Mesothelial cell of epicardium (in vitro differentiated cells): ENCODE results near the gene TRPC6. TPM values are rescaled to one million over a fixed set of nuclear protein-coding genes. Genes with fewer than 3 reads are reported as not detected.

Experiments
- DNase-seq, 2 experiments: peaks; one replicate each; pipeline ENCODE4 v3.0.0; 2021; ENCODE audit warnings: low spot score in 2 of 2; ENCODE audit not compliant: unreplicated experiment in 2 of 2
- H3K27ac Mint-ChIP-seq: 2 replicates; pipeline ENCODE4 v1.8.0; 2021; ENCODE audit warnings: mixed read lengths
- H3K27me3 Mint-ChIP-seq: 2 replicates; pipeline ENCODE4 v1.8.0; 2021; ENCODE audit warnings: low read depth, mixed read lengths
- H3K36me3 Mint-ChIP-seq: 2 replicates; pipeline ENCODE4 v1.8.0; 2021; ENCODE audit warnings: mixed read lengths
- H3K4me1 Mint-ChIP-seq: 2 replicates; pipeline ENCODE4 v1.8.0; 2021; ENCODE audit warnings: mixed read lengths
- H3K4me3 Mint-ChIP-seq: 2 replicates; pipeline ENCODE4 v1.8.0; 2021; ENCODE audit warnings: mild to moderate bottlenecking, moderate library complexity, mixed read lengths
- H3K9me3 Mint-ChIP-seq: 2 replicates; pipeline ENCODE4 v1.8.0; 2021; ENCODE audit warnings: mixed read lengths
- total RNA-seq: library from RNA; stranded (reverse); gene quantifications from 3 replicates; pipeline ENCODE4 v1.2.1, GENCODE V29; 2021
- TF ChIP-seq, protein P1 (sequence below): fragments of 200-600 bp; sonication (generic); IDR thresholded peaks from one replicate; pipeline ENCODE4 v1.5.0; 2021; ENCODE audit warnings: antibody characterized with exemption; ENCODE audit not compliant: unreplicated experiment

Gene TRPC6
- total RNA-seq, 1 donor from 2014 or later: 0.42 TPM

DNA sequence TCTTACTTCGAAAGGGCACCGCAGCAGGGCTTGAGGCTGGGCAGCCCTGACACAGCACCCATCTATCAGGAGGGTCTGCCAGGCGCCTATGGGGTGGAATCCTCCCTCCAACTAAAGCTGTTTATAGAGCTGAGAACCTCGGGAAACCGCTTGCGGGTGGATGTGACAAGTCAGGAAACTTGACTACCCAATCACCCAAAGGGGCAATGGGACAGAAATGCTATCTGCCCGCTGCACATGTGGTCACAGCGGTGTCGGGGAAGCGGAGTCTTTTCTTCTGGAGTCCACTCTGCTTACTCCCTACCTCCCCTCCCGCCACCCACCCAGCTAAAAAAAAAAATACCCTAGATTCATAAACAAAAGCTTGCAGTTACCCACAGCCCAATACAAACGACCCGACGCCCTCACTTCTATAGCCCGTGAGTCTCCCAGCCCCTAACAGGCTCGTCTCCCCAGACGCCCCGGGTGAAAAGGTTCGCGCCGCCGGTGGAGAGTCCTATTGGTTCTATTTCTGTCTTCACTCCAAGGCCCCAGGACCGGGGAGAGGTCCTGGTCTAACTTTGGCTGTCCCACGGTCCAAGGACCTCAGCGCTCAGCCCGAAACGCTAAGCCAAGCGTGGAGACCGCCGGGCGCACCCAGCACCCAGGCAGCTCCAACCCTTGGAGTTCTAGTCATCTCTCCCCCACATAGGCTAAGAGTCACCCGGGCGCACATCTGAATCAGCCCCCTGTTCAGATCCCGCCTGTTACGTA, 1.4 kb downstream of the TRPC6 start:
- H3K4me1 Mint-ChIP-seq: peaks cover 19% of the 10 kb centered on the region
- H3K27me3 Mint-ChIP-seq: peaks cover 75% of the 10 kb centered on the region
- H3K27ac Mint-ChIP-seq: no peak overlapping the region
- DNase-seq: peak in 1 of 2 experiments; percentile 39
- H3K9me3 Mint-ChIP-seq: peaks cover 12% of the 10 kb centered on the region
- TF ChIP-seq, protein P1, sequence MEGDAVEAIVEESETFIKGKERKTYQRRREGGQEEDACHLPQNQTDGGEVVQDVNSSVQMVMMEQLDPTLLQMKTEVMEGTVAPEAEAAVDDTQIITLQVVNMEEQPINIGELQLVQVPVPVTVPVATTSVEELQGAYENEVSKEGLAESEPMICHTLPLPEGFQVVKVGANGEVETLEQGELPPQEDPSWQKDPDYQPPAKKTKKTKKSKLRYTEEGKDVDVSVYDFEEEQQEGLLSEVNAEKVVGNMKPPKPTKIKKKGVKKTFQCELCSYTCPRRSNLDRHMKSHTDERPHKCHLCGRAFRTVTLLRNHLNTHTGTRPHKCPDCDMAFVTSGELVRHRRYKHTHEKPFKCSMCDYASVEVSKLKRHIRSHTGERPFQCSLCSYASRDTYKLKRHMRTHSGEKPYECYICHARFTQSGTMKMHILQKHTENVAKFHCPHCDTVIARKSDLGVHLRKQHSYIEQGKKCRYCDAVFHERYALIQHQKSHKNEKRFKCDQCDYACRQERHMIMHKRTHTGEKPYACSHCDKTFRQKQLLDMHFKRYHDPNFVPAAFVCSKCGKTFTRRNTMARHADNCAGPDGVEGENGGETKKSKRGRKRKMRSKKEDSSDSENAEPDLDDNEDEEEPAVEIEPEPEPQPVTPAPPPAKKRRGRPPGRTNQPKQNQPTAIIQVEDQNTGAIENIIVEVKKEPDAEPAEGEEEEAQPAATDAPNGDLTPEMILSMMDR: no peak
- peak overlapping the region; percentile 73 for H3K4me3 Mint-ChIP-seq
- peaks cover 6% of the 10 kb centered on the region for H3K36me3 Mint-ChIP-seq

DNA sequence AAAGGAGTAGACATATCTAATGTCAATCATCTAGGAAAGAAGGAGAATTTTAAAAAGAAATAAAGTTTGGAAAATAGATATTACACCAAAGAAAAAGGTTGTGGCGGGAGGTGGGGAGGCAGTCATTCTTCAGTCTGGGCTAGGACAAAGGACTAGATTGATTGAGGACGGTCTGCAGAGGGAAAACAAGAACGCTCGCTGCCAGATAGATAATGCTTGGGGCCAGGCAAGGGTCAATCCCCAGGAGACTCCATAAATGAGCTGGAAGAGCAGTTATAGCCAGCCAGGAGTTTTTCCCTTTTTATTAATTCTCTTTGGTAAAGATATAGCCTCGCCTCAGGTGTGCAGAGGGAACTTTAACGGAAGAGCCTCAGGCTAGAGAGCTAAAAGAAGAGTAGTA, 6.3 kb downstream of the TRPC6 start:
- H3K36me3 Mint-ChIP-seq: peaks cover 6% of the 10 kb centered on the region
- H3K27me3 Mint-ChIP-seq: peaks cover 48% of the 10 kb centered on the region
- H3K27ac Mint-ChIP-seq: no peak overlapping the region
- DNase-seq: no peak
- peaks cover 12% of the 10 kb centered on the region for H3K9me3 Mint-ChIP-seq
- H3K4me1 Mint-ChIP-seq: peaks cover 2% of the 10 kb centered on the region
- no peak overlapping the region for H3K4me3 Mint-ChIP-seq
- TF ChIP-seq, protein P1: no peak

DNA sequence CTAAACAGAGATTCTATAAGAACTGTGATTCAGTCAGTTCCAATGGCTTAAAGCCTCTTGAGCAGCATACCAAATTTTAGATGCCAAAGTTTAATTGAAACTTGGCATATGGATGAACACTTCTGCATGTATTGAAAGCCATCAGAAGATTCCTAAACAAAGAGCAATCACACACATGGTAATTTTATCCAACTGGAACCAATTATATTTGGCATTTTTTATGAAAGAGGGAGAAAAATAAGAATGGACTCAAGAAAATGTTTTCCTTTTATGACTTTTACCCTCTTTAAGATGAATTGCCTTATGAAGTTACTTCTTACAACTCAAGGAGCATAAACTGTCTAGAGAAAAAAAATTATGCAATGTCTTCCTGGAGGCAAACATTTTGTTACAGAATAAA, 7.4 kb downstream of the TRPC6 start:
- TF ChIP-seq, protein P1: no peak
- H3K4me1 Mint-ChIP-seq: no peaks in the 10 kb centered on the region
- H3K27me3 Mint-ChIP-seq: peaks cover 38% of the 10 kb centered on the region
- peaks cover 6% of the 10 kb centered on the region for H3K36me3 Mint-ChIP-seq
- H3K4me3 Mint-ChIP-seq: no peak overlapping the region
- H3K9me3 Mint-ChIP-seq: peaks cover 16% of the 10 kb centered on the region
- DNase-seq: no peak
- H3K27ac Mint-ChIP-seq: no peak overlapping the region

DNA sequence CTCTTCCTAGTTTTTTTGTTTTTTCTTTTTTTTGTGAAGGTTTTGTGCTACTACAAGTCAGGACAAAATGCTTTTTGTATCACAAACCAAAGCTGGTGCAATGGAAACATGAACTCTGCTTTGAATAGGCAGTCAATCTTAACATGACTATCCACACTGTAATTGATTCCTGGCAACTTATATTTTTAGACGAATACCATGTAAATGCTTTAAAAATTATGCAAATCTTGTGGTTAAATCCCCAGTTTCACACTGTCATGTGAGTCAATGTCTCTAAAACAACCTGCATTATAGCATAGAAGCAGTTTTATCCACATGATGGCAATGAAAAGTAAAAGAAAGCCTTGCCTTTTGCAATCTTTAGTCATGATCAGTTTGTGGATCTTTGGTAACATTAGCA, 8.9 kb downstream of the TRPC6 start:
- Mint-ChIP-seq H3K36me3 (peaks cover 6% of the 10 kb centered on the region), H3K9me3 (peaks cover 24% of the 10 kb centered on the region), H3K4me3 (no peak overlapping the region), H3K4me1 (no peaks in the 10 kb centered on the region), H3K27ac (no peak overlapping the region), H3K27me3 (peaks cover 31% of the 10 kb centered on the region)
- TF ChIP-seq, protein P1: no peak
- no peak for DNase-seq

DNA sequence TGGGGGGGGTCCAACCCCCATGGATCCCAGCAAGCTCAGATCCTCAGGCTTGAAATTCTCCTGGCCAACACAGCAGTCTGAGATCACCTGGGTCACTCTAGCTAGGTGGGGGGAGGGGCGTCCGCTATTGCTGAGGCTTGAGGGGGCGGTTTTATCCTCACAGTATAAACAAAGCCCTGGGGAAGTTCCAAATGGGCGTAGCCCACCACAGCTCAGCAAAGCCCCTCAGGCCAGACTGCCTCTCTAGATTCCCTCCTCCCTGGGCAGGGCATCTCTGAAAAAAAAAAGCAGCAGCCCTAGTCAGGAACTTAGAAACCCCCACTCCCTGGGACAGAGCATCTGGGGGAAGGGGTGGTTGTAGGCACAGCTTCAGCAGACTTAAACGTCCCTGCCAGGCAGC, 16.7 kb downstream of the TRPC6 start:
- TF ChIP-seq, protein P1: no peak
- Mint-ChIP-seq H3K27ac (no peak overlapping the region), H3K9me3 (peaks cover 37% of the 10 kb centered on the region), H3K4me1 (no peaks in the 10 kb centered on the region), H3K27me3 (peaks cover 26% of the 10 kb centered on the region), H3K36me3 (no peaks in the 10 kb centered on the region), H3K4me3 (no peak overlapping the region)
- DNase-seq: no peak
